Body of pancreas (tissue), 4 donors: Measurements from ENCODE around the gene CAMK1G. TPM values are rescaled to one million over a fixed set of nuclear protein-coding genes. Genes with fewer than 3 reads are reported as not detected.

Experiments
- ATAC-seq: fragments of 150-250 bp; one replicate; pipeline ENCODE4 v1.9.1; 2016
- DNase-seq, 4 donors: peaks; one replicate each; pipeline ENCODE4 v3.0.0-alpha.2; 2019
- H3K27ac ChIP-seq, 4 donors: fragments of 200-600 bp; sonication (generic); 1 replicate in 3 of 4; 2 replicates in 1 of 4; pipeline versions ENCODE4 v1.5.1 to v1.6.1; 2016 to 2019; ENCODE audit warnings: mild to moderate bottlenecking in 1 of 4, mixed read lengths in 1 of 4, moderate library complexity in 1 of 4
- H3K27me3 ChIP-seq, 2 donors: fragments of 200-600 bp; sonication (generic); one replicate each; pipeline ENCODE4 v1.6.0; 2016; ENCODE audit warnings: mild to moderate bottlenecking in 1 of 2
- H3K36me3 ChIP-seq, 2 donors: fragments of 200-600 bp; sonication (generic); replicated peaks in 1 of 2; 2 replicates each; pipeline ENCODE4 v1.5.1; 2016; ENCODE audit warnings: low read depth in 2 of 2; ENCODE audit not compliant: insufficient read depth in 1 of 2
- H3K4me1 ChIP-seq: fragments of 200-600 bp; sonication (generic); one replicate; pipeline ENCODE4 v1.6.0; 2016
- H3K4me3 ChIP-seq, 2 donors: fragments of 200-600 bp; sonication (generic); 1 replicate in 1 of 2; 2 replicates in 1 of 2; pipeline ENCODE4 v1.5.1; 2016 to 2019
- H3K9me3 ChIP-seq, 3 donors: fragments of 200-600 bp; sonication (generic); 1 replicate in 2 of 3; 2 replicates in 1 of 3; pipeline ENCODE4 v1.5.1; 2016
- CTCF ChIP-seq, 7 experiments: fragments of 450-650 bp in 4 of 7; fragments of 200-600 bp in 3 of 7; sonication (generic) in 3 of 7; IDR thresholded peaks; one replicate each; pipeline ENCODE4 v1.5.1; 2016 to 2019; ENCODE audit warnings: antibody characterized with exemption in 7 of 7
- POLR2A ChIP-seq, 3 donors: fragments of 450-650 bp; IDR thresholded peaks; one replicate each; pipeline ENCODE4 v1.6.1; 2016; ENCODE audit warnings: antibody characterized with exemption in 3 of 3, mild to moderate bottlenecking in 2 of 3
- WGBS, 2 donors: methylation state at CpG; one replicate each; pipeline ENCODE4 v1.1.5; 2017; 5-methylcytosine and 5-hydroxymethylcytosine counted together
- intact Hi-C: fragments of 100-400 bp; cut with DNase I; formaldehyde crosslinking; loops from one replicate; pipeline ENCODE4 v1.15.1; 2023
- total RNA-seq, 2 donors: library from RNA; depleted of rRNA; stranded (reverse); fragments of >200 nt; gene quantifications; one replicate each; pipeline ENCODE4 v1.1.0, GENCODE V29; 2016

Gene CAMK1G
- total RNA-seq, 2 donors from 2014 or later, result 0.33 TPM; not detected in 1

GRCh38 chr1:209607795-209608178, 24.3 kb downstream of the CAMK1G start:
- no peaks in the 10 kb centered on the region for H3K27me3 ChIP-seq
- TF ChIP-seq CTCF (IDR thresholded peaks at IDR 0.05) (no peak), POLR2A (IDR thresholded peaks at IDR 0.05) (no peak)
- WGBS, 2 donors, result 82 to 89% methylated on average over 8 of the region's 8 CpGs
- DNase-seq, result no peak
- intact Hi-C loops, result no loop called here
- H3K4me3 ChIP-seq, result no peak overlapping the region
- no peak overlapping the region for H3K27ac ChIP-seq
- no peaks in the 10 kb centered on the region for H3K4me1 ChIP-seq
- H3K9me3 ChIP-seq, result no peaks in the 10 kb centered on the region
- H3K36me3 ChIP-seq, result no peaks in the 10 kb centered on the region
- ATAC-seq, result peak; percentile 9

GRCh38 chr1:209609041-209609790, 25.7 kb downstream of the CAMK1G start:
- ATAC-seq (no peak), DNase-seq (no peak)
- no peaks in the 10 kb centered on the region for H3K27me3 ChIP-seq
- no peaks in the 10 kb centered on the region for H3K4me1 ChIP-seq
- no peak overlapping the region for H3K4me3 ChIP-seq
- H3K9me3 ChIP-seq, result no peaks in the 10 kb centered on the region
- no peak overlapping the region for H3K27ac ChIP-seq
- TF ChIP-seq CTCF (IDR thresholded peaks at IDR 0.05) (no peak), POLR2A (IDR thresholded peaks at IDR 0.05) (no peak)
- intact Hi-C loops, result no loop called here
- WGBS, 2 donors, result 78 to 83% methylated on average over 9 of the region's 9 CpGs
- H3K36me3 ChIP-seq, result no peaks in the 10 kb centered on the region

GRCh38 chr1:209609791-209610630, 26.5 kb downstream of the CAMK1G start:
- DNase-seq (no peak), ATAC-seq (no peak)
- H3K27ac ChIP-seq, result no peak overlapping the region
- H3K4me3 ChIP-seq, result no peak overlapping the region
- no peak for TF ChIP-seq POLR2A (IDR thresholded peaks at IDR 0.05)
- no peak for TF ChIP-seq CTCF (IDR thresholded peaks at IDR 0.05)
- H3K36me3 ChIP-seq, result no peaks in the 10 kb centered on the region
- intact Hi-C loops, result no loop called here
- no peaks in the 10 kb centered on the region for H3K4me1 ChIP-seq
- no peaks in the 10 kb centered on the region for H3K9me3 ChIP-seq
- WGBS, 2 donors, result 82 to 88% methylated on average over 8 of the region's 8 CpGs
- H3K27me3 ChIP-seq, result no peaks in the 10 kb centered on the region

GRCh38 chr1:209610631-209610905, 27.1 kb downstream of the CAMK1G start:
- Histone ChIP-seq H3K4me1 (no peaks in the 10 kb centered on the region), H3K27ac (no peak overlapping the region), H3K27me3 (no peaks in the 10 kb centered on the region), H3K36me3 (no peaks in the 10 kb centered on the region), H3K4me3 (no peak overlapping the region), H3K9me3 (no peaks in the 10 kb centered on the region)
- intact Hi-C loops, result no loop called here
- no peak for DNase-seq
- 85 to 88% methylated on average over 3 of the region's 3 CpGs for WGBS, 2 donors
- no peak for TF ChIP-seq POLR2A (IDR thresholded peaks at IDR 0.05)
- no peak for TF ChIP-seq CTCF (IDR thresholded peaks at IDR 0.05)
- ATAC-seq, result no peak
